H1 (cell line): ENCODE measurements around the gene ZSWIM6. TPM values are rescaled to one million over a fixed set of nuclear protein-coding genes. Genes with fewer than 3 reads are reported as not detected.

Experiments used
- ASH2L ChIP-seq: fragments of 200-600, 300-600 bp; sonication (generic); IDR thresholded peaks from one replicate; pipeline ENCODE4 v1.7.1; 2017; ENCODE audit warnings: low read length
- KDM1A ChIP-seq: fragments of 200-600, 300-600 bp; sonication (generic); IDR thresholded peaks from 2 replicates; pipeline ENCODE4 v1.7.1; 2016; ENCODE audit warnings: mild to moderate bottlenecking, low read length, borderline replicate concordance
- polyA plus RNA-seq, 7 experiments: library from polyadenylated mRNA; depleted of rRNA in 3 of 7; stranded (reverse) in 5 of 7; unstranded in 2 of 7; fragments of >200 nt in 5 of 7; fragments of 200-250 nt in 2 of 7; gene quantifications; 1 replicate in 5 of 7; 2 replicates in 1 of 7; 4 replicates in 1 of 7; pipeline versions ENCODE4 v1.2.1 to v1.2.3, GENCODE V29; 2011 to 2013; ENCODE audit warnings: missing spikeins in 2 of 7, mixed read lengths in 2 of 7
- total RNA-seq: library from RNA; stranded (reverse); fragmentation: NEBNext Ultra II Directional; extraction: Animal tissue kit (Norgen Biotek cat#: 25700); gene quantifications from 2 replicates; pipeline ENCODE4 v1.2.1, GENCODE V29; 2021
- TF ChIP-seq, protein P1 (sequence below): IDR thresholded peaks from 2 replicates; pipeline ENCODE4 v1.6.1; 2011; ENCODE audit warnings: low read depth, mild to moderate bottlenecking, low read length; ENCODE audit not compliant: insufficient read depth

The ZSWIM6 gene
- total and polyA plus RNA-seq, 2 of the 8 experiments (the other 6 are each of a cell fraction or from before 2014, with no cell fraction given): 7.9 to 12.4 TPM

DNA sequence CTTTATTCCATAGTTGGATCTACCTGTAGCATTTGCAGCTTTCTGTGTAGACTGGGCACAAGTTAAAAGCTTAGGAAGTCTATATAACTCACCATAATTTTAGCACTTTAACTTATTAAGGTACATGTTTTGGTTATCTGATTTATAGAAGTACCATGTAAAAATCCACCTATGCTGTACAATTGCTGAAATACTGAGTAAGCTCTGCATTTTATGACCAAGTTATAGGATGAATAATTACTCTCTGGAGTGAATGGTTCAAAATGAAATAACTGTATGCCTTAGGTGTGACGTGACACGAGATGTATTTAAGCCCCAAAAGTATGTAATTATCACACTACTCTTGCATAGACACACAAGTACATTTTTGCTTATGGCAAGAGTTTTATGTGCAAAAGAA is 22.1 kb downstream of the ZSWIM6 start (continued):
- no peak for TF ChIP-seq KDM1A
- TF ChIP-seq, protein P1, sequence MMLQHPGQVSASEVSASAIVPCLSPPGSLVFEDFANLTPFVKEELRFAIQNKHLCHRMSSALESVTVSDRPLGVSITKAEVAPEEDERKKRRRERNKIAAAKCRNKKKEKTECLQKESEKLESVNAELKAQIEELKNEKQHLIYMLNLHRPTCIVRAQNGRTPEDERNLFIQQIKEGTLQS: no peak
- no peak for TF ChIP-seq ASH2L
